H9 (cell line): Measurements from ENCODE around the gene LPAR3. TPM values are rescaled to one million over a fixed set of nuclear protein-coding genes. Genes with fewer than 3 reads are reported as not detected.

Source experiments
- DNase-seq: peaks from one replicate; pipeline ENCODE4 v3.0.0-alpha.2; 2017
- H2AFZ ChIP-seq: one replicate; pipeline ENCODE4 v1.6.1; 2013; ENCODE audit warnings: mild to moderate bottlenecking, low read length, control low read depth, moderate library complexity
- H2AK5ac ChIP-seq: 2 replicates; pipeline ENCODE4 v1.6.1; 2013; ENCODE audit warnings: low read length, control low read depth, mixed read lengths; ENCODE audit not compliant: insufficient read length
- H2BK120ac ChIP-seq: one replicate; pipeline ENCODE4 v1.6.1; 2013; ENCODE audit warnings: low read depth, mild to moderate bottlenecking, low read length, control low read depth, inconsistent platforms; ENCODE audit not compliant: poor library complexity, severe bottlenecking
- H2BK12ac ChIP-seq: 2 replicates; pipeline ENCODE4 v1.6.1; 2013; ENCODE audit warnings: low read length, control low read depth, mixed read lengths, low read depth; ENCODE audit not compliant: insufficient read length
- H2BK15ac ChIP-seq: 2 replicates; pipeline ENCODE4 v1.6.1; 2013; ENCODE audit warnings: low read depth, low read length, control low read depth
- H2BK20ac ChIP-seq: one replicate; pipeline ENCODE4 v1.6.1; 2013; ENCODE audit warnings: low read depth, mild to moderate bottlenecking, low read length, control low read depth, inconsistent platforms; ENCODE audit not compliant: poor library complexity, severe bottlenecking
- H2BK5ac ChIP-seq: 2 replicates; pipeline ENCODE4 v1.6.1; 2013; ENCODE audit warnings: low read length, control low read depth, mixed read lengths; ENCODE audit not compliant: insufficient read length
- H3K14ac ChIP-seq: 2 replicates; pipeline ENCODE4 v1.6.1; 2013; ENCODE audit warnings: low read length, control low read depth; ENCODE audit not compliant: insufficient read depth
- H3K18ac ChIP-seq: 2 replicates; pipeline ENCODE4 v1.6.1; 2013; ENCODE audit warnings: low read depth, mild to moderate bottlenecking, mixed read lengths, low read length, control low read depth; ENCODE audit not compliant: insufficient read length
- H3K23ac ChIP-seq: 2 replicates; pipeline ENCODE4 v1.6.1; 2013; ENCODE audit warnings: low read length, control low read depth, mixed read lengths, low read depth; ENCODE audit not compliant: insufficient read length
- H3K23me2 ChIP-seq: 2 replicates; pipeline ENCODE4 v1.6.1; 2013; ENCODE audit warnings: low read depth, mild to moderate bottlenecking, mixed read lengths, low read length, control low read depth; ENCODE audit not compliant: insufficient read length, poor library complexity, severe bottlenecking
- H3K27ac ChIP-seq: 2 replicates; pipeline ENCODE4 v1.5.1; 2013; ENCODE audit warnings: low read length, control low read depth, mixed read lengths, low read depth; ENCODE audit not compliant: insufficient read length
- H3K27me3 ChIP-seq: 2 replicates; pipeline ENCODE4 v1.6.1; 2013; ENCODE audit warnings: low read length, control low read depth, inconsistent platforms; ENCODE audit not compliant: insufficient read depth
- H3K4ac ChIP-seq: 2 replicates; pipeline ENCODE4 v1.6.1; 2013; ENCODE audit warnings: low read depth, mild to moderate bottlenecking, control low read depth, inconsistent platforms, low read length, moderate library complexity
- H3K4me1 ChIP-seq: 2 replicates; pipeline ENCODE4 v1.6.1; 2013; ENCODE audit warnings: low read length, control low read depth, inconsistent platforms; ENCODE audit not compliant: insufficient read depth
- H3K4me2 ChIP-seq: 2 replicates; pipeline ENCODE4 v1.6.1; 2013; ENCODE audit warnings: low read length, control low read depth, mixed read lengths; ENCODE audit not compliant: insufficient read length, insufficient read depth
- H3K56ac ChIP-seq: 2 replicates; pipeline ENCODE4 v1.6.1; 2013; ENCODE audit warnings: low read depth, mild to moderate bottlenecking, mixed read lengths, low read length, control low read depth; ENCODE audit not compliant: insufficient read length
- H3K79me1 ChIP-seq: 2 replicates; pipeline ENCODE4 v1.6.1; 2013; ENCODE audit warnings: low read depth, mild to moderate bottlenecking, moderate library complexity, low read length, control low read depth, inconsistent platforms; ENCODE audit not compliant: insufficient read depth, poor library complexity, severe bottlenecking
- H3K79me2 ChIP-seq: 2 replicates; pipeline ENCODE4 v1.6.1; 2013; ENCODE audit warnings: low read length, control low read depth, inconsistent platforms; ENCODE audit not compliant: insufficient read depth
- H3K9ac ChIP-seq: 2 replicates; pipeline ENCODE4 v1.6.1; 2013; ENCODE audit warnings: low read length, control low read depth, mixed read lengths; ENCODE audit not compliant: insufficient read length; ENCODE audit errors: extremely low read depth
- H3K9me3 ChIP-seq: one replicate; pipeline ENCODE4 v1.6.1; 2013; ENCODE audit warnings: low read depth, low read length, inconsistent platforms; ENCODE audit not compliant: control insufficient read depth
- H3T11ph ChIP-seq: one replicate; pipeline ENCODE4 v1.6.1; 2013; ENCODE audit warnings: mild to moderate bottlenecking, low read length, control low read depth, inconsistent platforms
- H4K20me1 ChIP-seq: one replicate; pipeline ENCODE4 v1.6.1; 2013; ENCODE audit not compliant: control insufficient read depth, insufficient read length, insufficient read depth
- H4K5ac ChIP-seq: 2 replicates; pipeline ENCODE4 v1.6.1; 2013; ENCODE audit warnings: low read depth, mild to moderate bottlenecking, mixed read lengths, low read length, control low read depth; ENCODE audit not compliant: insufficient read length
- H4K8ac ChIP-seq: replicated peaks from 2 replicates; pipeline ENCODE4 v1.6.1; 2013; ENCODE audit warnings: low read length, control low read depth, mixed read lengths, low read depth; ENCODE audit not compliant: insufficient read length
- H4K91ac ChIP-seq: 2 replicates; pipeline ENCODE4 v1.6.1; 2013; ENCODE audit warnings: low read depth, mild to moderate bottlenecking, moderate library complexity, mixed read lengths, low read length, control low read depth; ENCODE audit not compliant: insufficient read length
- H3K27ac Mint-ChIP-seq, 3 experiments: 2 replicates in 2 of 3; 3 replicates in 1 of 3; pipeline ENCODE4 v1.8.0; 2020 to 2021; ENCODE audit warnings: mixed read lengths in 3 of 3, mild to moderate bottlenecking in 1 of 3, moderate library complexity in 1 of 3
- H3K27me3 Mint-ChIP-seq: 2 replicates; pipeline ENCODE4 v1.8.0; 2021; ENCODE audit warnings: low read depth, mild to moderate bottlenecking, moderate library complexity, mixed read lengths
- H3K36me3 Mint-ChIP-seq, 3 experiments: 2 replicates in 2 of 3; 3 replicates in 1 of 3; pipeline ENCODE4 v1.8.0; 2020 to 2021; ENCODE audit warnings: low read depth in 3 of 3, mixed read lengths in 3 of 3; ENCODE audit not compliant: insufficient read depth in 1 of 3
- H3K4me1 Mint-ChIP-seq, 2 experiments: 2 replicates each; pipeline ENCODE4 v1.8.0; 2020; ENCODE audit warnings: mixed read lengths in 2 of 2
- H3K4me3 Mint-ChIP-seq, 2 experiments: 2 replicates in 1 of 2; 3 replicates in 1 of 2; pipeline ENCODE4 v1.8.0; 2020 to 2021; ENCODE audit warnings: mild to moderate bottlenecking in 2 of 2, mixed read lengths in 2 of 2, moderate library complexity in 1 of 2
- H3K9me3 Mint-ChIP-seq, 2 experiments: 2 replicates in 1 of 2; 3 replicates in 1 of 2; pipeline ENCODE4 v1.8.0; 2020; ENCODE audit warnings: mild to moderate bottlenecking in 2 of 2, mixed read lengths in 2 of 2, moderate library complexity in 1 of 2
- CTCF ChIP-seq: fragments of 200-600 bp; sonication (generic); conservative IDR thresholded peaks from 3 replicates; pipeline ENCODE4 v1.8.0; 2021; ENCODE audit warnings: antibody characterized with exemption, mild to moderate bottlenecking
- WGBS: extraction: QIAGEN DNeasy Blood & Tissue Kit; methylation state at CpG from one replicate; pipeline ENCODE4 v1.1.7; 2013; ENCODE audit warnings: missing lambda C conversion rate, low lambda C conversion rate, mixed read lengths; ENCODE audit not compliant: insufficient read length; ENCODE audit errors: extremely low coverage; 5-methylcytosine and 5-hydroxymethylcytosine counted together
- total RNA-seq: library from RNA; stranded (reverse); gene quantifications from 2 replicates; pipeline ENCODE4 v1.2.1, GENCODE V29; 2021

LPAR3 gene
- total RNA-seq, 1 experiment from 2014 or later: 3.0 TPM

DNA sequence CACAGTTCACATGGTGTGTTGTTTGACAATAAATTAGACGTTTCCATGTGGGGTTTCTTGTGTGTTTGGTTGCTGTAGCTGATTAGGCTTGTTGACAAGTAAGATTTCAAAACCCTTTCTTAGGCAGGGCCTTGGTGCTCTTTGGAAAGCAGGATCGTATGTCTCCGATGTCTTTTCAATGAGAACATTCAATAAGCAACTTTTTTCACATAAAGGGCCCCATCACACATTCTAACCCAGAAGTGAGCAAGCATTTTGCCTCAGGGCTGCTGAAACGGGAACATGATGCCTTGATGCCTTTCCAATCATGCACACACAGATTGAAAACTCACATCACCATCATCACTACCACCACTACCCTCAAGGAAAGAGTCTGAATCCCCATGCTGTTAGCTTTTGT, 33.1 kb downstream of the LPAR3 start:
- Histone ChIP-seq H4K8ac (no peak overlapping the region), H3K9me3 (no peaks in the 10 kb centered on the region), H4K91ac (no peak overlapping the region), H3T11ph (no peak overlapping the region), H3K4ac (no peak overlapping the region), H3K79me1 (no peaks in the 10 kb centered on the region), H2BK120ac (no peak overlapping the region), H3K56ac (no peak overlapping the region), H4K5ac (no peak overlapping the region), H3K4me1 (no peaks in the 10 kb centered on the region), H3K9ac (no peak overlapping the region), H3K14ac (no peak overlapping the region), H2AFZ (no peak overlapping the region), H2BK12ac (no peak overlapping the region), H3K18ac (no peak overlapping the region), H3K23ac (no peak overlapping the region), H3K27ac (no peak overlapping the region), H3K23me2 (no peaks in the 10 kb centered on the region), H2AK5ac (no peak overlapping the region), H2BK5ac (no peak overlapping the region), H4K20me1 (no peaks in the 10 kb centered on the region), H3K79me2 (no peaks in the 10 kb centered on the region), H2BK15ac (no peak overlapping the region), H3K27me3 (no peaks in the 10 kb centered on the region), H3K4me2 (no peak overlapping the region), H2BK20ac (no peak overlapping the region)
- H3K36me3 Mint-ChIP-seq: peaks cover 0 to 18% (median 0%) of the 10 kb centered on the region in 3 experiments; a peak in 2 of 7 replicates
- H3K9me3 Mint-ChIP-seq: no peaks in the 10 kb centered on the region
- no peak for DNase-seq
- no peaks in the 10 kb centered on the region for H3K4me1 Mint-ChIP-seq
- no CpG with 5 or more reads among the region's 4 CpGs for WGBS
- H3K27me3 Mint-ChIP-seq: peaks cover 2% of the 10 kb centered on the region; the same call in 1 of the 2 replicates
- H3K27ac Mint-ChIP-seq: no peak overlapping the region
- TF ChIP-seq CTCF: no peak
- H3K4me3 Mint-ChIP-seq: no peak overlapping the region
